Epithelial cell of proximal tubule (primary cell): Measurements from ENCODE around the gene KCTD19. TPM values are rescaled to one million over a fixed set of nuclear protein-coding genes. Genes with fewer than 3 reads are reported as not detected.
"Not testable (repeated sequence)": the region's sequence is repeated elsewhere in the genome, so short reads cannot be mapped to it uniquely, and the experiment has no call there.

Experiments
- DNase-seq: peaks from one replicate; pipeline ENCODE4 v3.0.0-alpha.2; 2011; ENCODE audit warnings: low read depth
- H3K4me3 ChIP-seq: 2 replicates; pipeline ENCODE4 v1.5.1; 2011; ENCODE audit warnings: low read depth, mild to moderate bottlenecking, low read length
- CTCF ChIP-seq: conservative IDR thresholded peaks from 2 replicates; pipeline ENCODE4 v1.5.1; 2012; ENCODE audit warnings: low read depth, mild to moderate bottlenecking, low read length
- total RNA-seq: library from RNA; depleted of rRNA; stranded (reverse); fragments of >200 nt; gene quantifications from 2 replicates; pipeline ENCODE4 v1.2.3, GENCODE V29; 2015

The KCTD19 gene
- total RNA-seq, 1 donor from 2014 or later, result 0.35 TPM

DNA sequence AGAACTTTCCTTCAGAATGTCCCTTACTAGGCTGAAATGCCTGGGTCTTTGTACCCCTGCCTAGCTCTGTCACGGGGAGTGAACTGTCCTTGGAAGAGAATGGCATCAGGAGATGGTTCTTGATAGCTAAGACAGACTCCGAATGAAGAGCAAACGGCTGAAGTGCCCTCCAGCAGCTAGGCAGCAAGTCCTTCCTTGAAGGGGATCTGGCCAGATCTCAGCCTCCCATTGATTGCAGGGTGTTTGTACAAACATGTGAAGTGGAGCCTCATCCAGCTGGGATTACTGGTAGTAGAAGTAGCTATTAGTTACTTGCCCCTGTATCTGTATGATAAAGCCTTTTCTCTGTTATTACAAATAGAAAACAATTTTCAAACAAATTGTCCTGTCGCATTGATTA is 31.0 kb upstream of the KCTD19 start:
- TF ChIP-seq CTCF, result no peak
- no peak overlapping the region for H3K4me3 ChIP-seq
- no peak for DNase-seq

DNA sequence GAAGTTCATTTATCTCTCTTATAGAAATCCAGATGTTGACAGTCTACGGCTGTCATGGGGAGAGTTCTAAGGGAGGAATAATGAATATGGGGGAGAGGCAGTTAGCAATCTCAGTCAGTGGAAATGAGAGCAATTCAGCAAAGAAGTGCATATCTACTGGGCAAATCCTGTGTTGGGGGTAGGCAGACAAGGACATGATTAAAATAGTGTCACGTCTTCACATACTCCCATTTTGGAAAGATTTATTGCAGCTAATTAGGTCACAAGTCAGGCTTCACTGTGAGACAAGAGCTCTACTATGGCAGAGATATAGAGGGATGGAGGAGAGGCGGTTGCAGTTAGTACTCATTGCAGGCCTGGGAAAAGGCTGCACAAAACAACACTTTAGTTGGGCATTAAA is 29.9 kb upstream of the KCTD19 start:
- no peak for DNase-seq
- no peak overlapping the region for H3K4me3 ChIP-seq
- TF ChIP-seq CTCF, result no peak

GRCh38 chr16:67352463-67352862 is 25.9 kb upstream of the KCTD19 start:
- not testable (repeated sequence) for H3K4me3 ChIP-seq, DNase-seq

- H3K4me3 ChIP-seq, result no peak overlapping the region
- no peak for TF ChIP-seq CTCF
- DNase-seq, result no peak
Measured at GRCh38 chr16:67350324-67350723, 23.8 kb upstream of the KCTD19 start.

DNA sequence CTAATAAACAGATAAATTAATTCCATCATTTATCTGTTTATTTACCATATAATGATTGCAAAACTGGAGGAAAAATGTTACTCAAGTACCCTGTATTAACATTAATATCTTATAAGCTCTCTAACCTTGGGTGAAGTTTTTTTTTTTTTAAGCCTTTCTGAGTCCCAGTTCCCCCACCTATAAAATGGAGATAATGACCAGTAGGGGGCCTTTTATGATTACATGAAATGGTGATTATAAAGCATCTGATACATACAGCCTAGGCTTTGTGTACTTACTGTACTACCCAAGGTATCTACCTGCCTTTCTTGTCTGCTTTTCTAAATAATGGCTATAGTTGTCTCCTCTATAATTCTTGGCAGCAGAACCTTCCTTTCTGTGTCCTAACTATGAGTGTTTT is 22.6 kb upstream of the KCTD19 start:
- no peak overlapping the region for H3K4me3 ChIP-seq
- DNase-seq, result no peak
- TF ChIP-seq CTCF, result peak; percentile 57

DNA sequence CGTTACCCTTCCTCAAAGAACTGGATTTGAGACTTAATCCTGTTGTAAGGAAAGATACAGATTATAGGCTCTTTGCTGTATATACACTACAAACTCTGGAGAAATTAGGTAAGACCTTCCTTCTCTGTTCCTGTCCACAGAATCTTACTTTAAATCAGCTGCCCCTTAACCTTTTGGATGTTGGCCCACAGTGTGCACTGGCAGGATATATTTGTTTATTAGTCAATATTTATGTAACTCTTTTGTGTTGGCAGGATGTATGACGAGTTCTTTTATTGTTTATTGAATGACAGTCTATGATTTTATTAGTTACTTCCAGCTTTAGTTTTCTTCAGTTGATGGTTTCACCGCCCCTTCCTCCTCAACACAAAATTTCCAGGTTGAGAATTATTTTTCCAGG is 19.8 kb upstream of the KCTD19 start:
- no peak for TF ChIP-seq CTCF
- no peak for DNase-seq
- no peak overlapping the region for H3K4me3 ChIP-seq

- DNase-seq, result no peak
- H3K4me3 ChIP-seq, result no peak overlapping the region
- TF ChIP-seq CTCF, result no peak
Measured at GRCh38 chr16:67345401-67345800, 18.9 kb upstream of the KCTD19 start.

DNA sequence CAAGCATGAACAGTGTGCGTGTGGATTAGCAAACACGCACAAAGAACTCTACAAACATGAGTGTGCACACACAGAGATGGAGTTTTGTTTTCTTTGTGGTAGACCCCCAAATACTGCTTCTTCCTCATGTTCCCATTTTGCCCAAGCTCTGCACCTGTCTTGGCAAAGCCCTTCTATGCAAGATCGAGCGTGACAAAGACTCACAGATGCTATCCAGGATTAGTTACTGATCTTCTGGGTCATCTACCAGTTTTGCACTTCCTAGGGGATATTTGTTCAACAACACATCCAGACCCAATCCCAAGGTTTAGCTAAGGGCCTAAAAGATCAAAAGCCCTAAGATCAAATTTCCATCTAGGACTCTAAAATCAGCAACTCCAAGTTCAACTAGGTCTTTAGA is 16.1 kb upstream of the KCTD19 start:
- no peak overlapping the region for H3K4me3 ChIP-seq
- no peak for TF ChIP-seq CTCF
- DNase-seq, result no peak
